ENCODE measurements around the gene STX19. TPM values are rescaled to one million over a fixed set of nuclear protein-coding genes. Genes with fewer than 3 reads are reported as not detected.

STX19 gene
- total and polyA plus RNA-seq, 2 experiments from 2014 or later, result 0.29 TPM; not detected in 1

- Histone ChIP-seq H3K4me1 (ENCODE audit: insufficient read depth) (no peaks in the 10 kb centered on the region), H3K27ac (ENCODE audit: low read depth) (no peak overlapping the region), H3K27me3 (ENCODE audit: insufficient read depth) (no peaks in the 10 kb centered on the region), H3K4me2 (no peak overlapping the region), H2AFZ (no peak overlapping the region), H3K9me2 (ENCODE audit: insufficient read depth) (no peaks in the 10 kb centered on the region), H3K79me2 (replicated peaks; ENCODE audit: insufficient read depth) (peaks cover 6% of the 10 kb centered on the region; the same call in 1 of the 2 replicates), H4K20me1 (replicated peaks; ENCODE audit: insufficient read depth) (no peaks in the 10 kb centered on the region), H3K36me3 (ENCODE audit: insufficient read depth) (no peaks in the 10 kb centered on the region), H3K4me3 (no peak overlapping the region), H3F3A (replicated peaks; ENCODE audit: low read depth) (no peaks in the 10 kb centered on the region)
- H3K9me3 Mint-ChIP-seq, result no peaks in the 10 kb centered on the region
- no peak for ATAC-seq
- no peaks in the 10 kb centered on the region for H3K27me3 Mint-ChIP-seq (ENCODE audit: insufficient read depth, low read depth, poor library complexity)
- H3K4me1 Mint-ChIP-seq, result no peaks in the 10 kb centered on the region
- no peak overlapping the region for H3K27ac Mint-ChIP-seq
- no peak overlapping the region for H3K4me3 Mint-ChIP-seq
- TF ChIP-seq ETS1 (IDR thresholded peaks at IDR 0.05) (no peak), CTCF (conservative IDR thresholded peaks at IDR 0.05; ENCODE audit: low read depth in 2 of 2) (no peak), CREB1 (CRISPR knock-in tag; IDR thresholded peaks at IDR 0.05; ENCODE audit: low read depth) (no peak)
- DNase-seq (ENCODE audit: low spot score), result no peak
- H3K36me3 Mint-ChIP-seq (ENCODE audit: low read depth), result peaks cover 20% of the 10 kb centered on the region
Observed at GRCh38 chr3:94071713-94072284, 43.4 kb upstream of the STX19 start.

- Histone ChIP-seq H4K20me1 (replicated peaks; ENCODE audit: insufficient read depth) (no peaks in the 10 kb centered on the region), H3K4me1 (ENCODE audit: insufficient read depth) (no peaks in the 10 kb centered on the region), H3F3A (replicated peaks; ENCODE audit: low read depth) (no peaks in the 10 kb centered on the region), H3K4me2 (no peak overlapping the region), H3K27ac (ENCODE audit: low read depth) (no peak overlapping the region), H2AFZ (no peak overlapping the region), H3K27me3 (ENCODE audit: insufficient read depth) (no peaks in the 10 kb centered on the region), H3K4me3 (no peak overlapping the region), H3K36me3 (ENCODE audit: insufficient read depth) (no peaks in the 10 kb centered on the region), H3K9me2 (ENCODE audit: insufficient read depth) (no peaks in the 10 kb centered on the region), H3K79me2 (replicated peaks; ENCODE audit: insufficient read depth) (peaks cover 6% of the 10 kb centered on the region; the same call in 1 of the 2 replicates)
- DNase-seq (ENCODE audit: low spot score), result no peak
- no peaks in the 10 kb centered on the region for H3K27me3 Mint-ChIP-seq (ENCODE audit: insufficient read depth, low read depth, poor library complexity)
- no peak overlapping the region for H3K4me3 Mint-ChIP-seq
- no peaks in the 10 kb centered on the region for H3K9me3 Mint-ChIP-seq
- no peaks in the 10 kb centered on the region for H3K4me1 Mint-ChIP-seq
- H3K36me3 Mint-ChIP-seq (ENCODE audit: low read depth), result peaks cover 22% of the 10 kb centered on the region
- ATAC-seq, result no peak
- no peak overlapping the region for H3K27ac Mint-ChIP-seq
- TF ChIP-seq POLR2AphosphoS5 (IDR thresholded peaks at IDR 0.05; ENCODE audit: low read depth), result no peak
- TF ChIP-seq ETS1 (IDR thresholded peaks at IDR 0.05), result no peak
- TF ChIP-seq CREB1 (CRISPR knock-in tag; IDR thresholded peaks at IDR 0.05; ENCODE audit: low read depth), result no peak
- no peak for TF ChIP-seq EZH2phosphoT487 (IDR thresholded peaks at IDR 0.05; ENCODE audit: unreplicated experiment)
- TF ChIP-seq ZNF331 (CRISPR knock-in tag; IDR thresholded peaks at IDR 0.05; ENCODE audit: low read depth), result no peak
- TF ChIP-seq CTCF (conservative IDR thresholded peaks at IDR 0.05; ENCODE audit: low read depth in 2 of 2), result no peak
- TF ChIP-seq EZH2 (IDR thresholded peaks at IDR 0.05; ENCODE audit: low read depth, unreplicated experiment), result no peak
Observed at GRCh38 chr3:94070341-94070911, 42.0 kb upstream of the STX19 start.
